HUES64 (cell line): ENCODE measurements around the gene CADM2.
A peak's percentile ranks its signal among the peaks of the same experiment; 100 is the strongest.

Experiments used
- H3K27ac ChIP-seq: 2 replicates; pipeline ENCODE4 v1.7.0; 2013; ENCODE audit warnings: low read depth, low read length, inconsistent platforms
- H3K27me3 ChIP-seq: 2 replicates; pipeline ENCODE4 v1.6.1; 2013; ENCODE audit warnings: mild to moderate bottlenecking, low read length; ENCODE audit not compliant: insufficient read depth
- H3K36me3 ChIP-seq: 2 replicates; pipeline ENCODE4 v1.6.1; 2013; ENCODE audit warnings: mild to moderate bottlenecking, low read length; ENCODE audit not compliant: insufficient read depth
- H3K4me1 ChIP-seq: 2 replicates; pipeline ENCODE4 v1.6.1; 2013; ENCODE audit warnings: mild to moderate bottlenecking, low read length, moderate library complexity; ENCODE audit not compliant: insufficient read depth
- H3K4me3 ChIP-seq: 2 replicates; pipeline ENCODE4 v1.5.1; 2013; ENCODE audit warnings: mild to moderate bottlenecking, low read length, moderate library complexity
- H3K9ac ChIP-seq: 2 replicates; pipeline ENCODE4 v1.6.1; 2013; ENCODE audit warnings: mild to moderate bottlenecking, low read depth, low read length
- H3K9me3 ChIP-seq: 2 replicates; pipeline ENCODE4 v1.6.1; 2013; ENCODE audit warnings: low read depth, low read length; ENCODE audit not compliant: insufficient read depth
- WGBS: fragments of 150-250, 120-280 bp; methylation state at CpG from one replicate; pipeline ENCODE4 v1.1.7; 2013; ENCODE audit warnings: missing lambda C conversion rate; 5-methylcytosine and 5-hydroxymethylcytosine counted together

CADM2 gene

GRCh38 chr3:85592256-85592655 lies 633.5 kb downstream of the CADM2 start:
- Histone ChIP-seq H3K27me3 (no peaks in the 10 kb centered on the region), H3K4me3 (no peak overlapping the region), H3K27ac (no peak overlapping the region), H3K36me3 (no peaks in the 10 kb centered on the region), H3K4me1 (no peaks in the 10 kb centered on the region), H3K9me3 (no peaks in the 10 kb centered on the region), H3K9ac (no peak overlapping the region)
- 94% methylated on average over 1 of the region's 1 CpG for WGBS

GRCh38 chr3:85594676-85595075 lies 635.9 kb downstream of the CADM2 start:
- WGBS: 85% methylated on average over 1 of the region's 1 CpG
- no peak overlapping the region for H3K9ac ChIP-seq
- no peaks in the 10 kb centered on the region for H3K27me3 ChIP-seq
- H3K27ac ChIP-seq: no peak overlapping the region
- H3K4me3 ChIP-seq: no peak overlapping the region
- H3K4me1 ChIP-seq: no peaks in the 10 kb centered on the region
- H3K9me3 ChIP-seq: no peaks in the 10 kb centered on the region
- H3K36me3 ChIP-seq: no peaks in the 10 kb centered on the region

- H3K27me3 ChIP-seq: peaks cover 13% of the 10 kb centered on the region
- no peaks in the 10 kb centered on the region for H3K9me3 ChIP-seq
- no peak overlapping the region for H3K27ac ChIP-seq
- WGBS: 100% methylated on average over 1 of the region's 1 CpG
- H3K4me3 ChIP-seq: no peak overlapping the region
- H3K9ac ChIP-seq: no peak overlapping the region
- H3K4me1 ChIP-seq: peaks cover 3% of the 10 kb centered on the region; the same call in 1 of the 2 replicates
- H3K36me3 ChIP-seq: no peaks in the 10 kb centered on the region
These were observed 644.6 kb downstream of the CADM2 start for GRCh38 chr3:85603378-85603777.

GRCh38 chr3:85604641-85605040 lies 645.9 kb downstream of the CADM2 start:
- no peaks in the 10 kb centered on the region for H3K36me3 ChIP-seq
- H3K4me3 ChIP-seq: no peak overlapping the region
- no peak overlapping the region for H3K9ac ChIP-seq
- H3K27me3 ChIP-seq: peaks cover 13% of the 10 kb centered on the region
- H3K4me1 ChIP-seq: peaks cover 3% of the 10 kb centered on the region
- H3K9me3 ChIP-seq: no peaks in the 10 kb centered on the region
- H3K27ac ChIP-seq: no peak overlapping the region
- WGBS: 92% methylated on average over 2 of the region's 3 CpGs

GRCh38 chr3:85605066-85605465 lies 646.3 kb downstream of the CADM2 start:
- H3K9me3 ChIP-seq: no peaks in the 10 kb centered on the region
- H3K9ac ChIP-seq: no peak overlapping the region
- no peaks in the 10 kb centered on the region for H3K36me3 ChIP-seq
- H3K27me3 ChIP-seq: peaks cover 13% of the 10 kb centered on the region
- no peak overlapping the region for H3K4me3 ChIP-seq
- H3K27ac ChIP-seq: no peak overlapping the region
- peaks cover 3% of the 10 kb centered on the region for H3K4me1 ChIP-seq
- WGBS: 88% methylated on average over 1 of the region's 2 CpGs

GRCh38 chr3:85626662-85627061 lies 667.9 kb downstream of the CADM2 start:
- Histone ChIP-seq H3K9ac (no peak overlapping the region), H3K27ac (peak overlapping the region; percentile 55; the same call in 1 of the 2 replicates), H3K4me3 (no peak overlapping the region), H3K27me3 (no peaks in the 10 kb centered on the region), H3K9me3 (no peaks in the 10 kb centered on the region), H3K36me3 (no peaks in the 10 kb centered on the region), H3K4me1 (peaks cover 21% of the 10 kb centered on the region)
- WGBS: 27% methylated on average over 1 of the region's 2 CpGs

GRCh38 chr3:85627932-85628331 lies 669.1 kb downstream of the CADM2 start:
- H3K4me1 ChIP-seq: peaks cover 21% of the 10 kb centered on the region
- no peaks in the 10 kb centered on the region for H3K36me3 ChIP-seq
- no peak overlapping the region for H3K9ac ChIP-seq
- 83% methylated on average over 5 of the region's 5 CpGs for WGBS
- H3K27me3 ChIP-seq: no peaks in the 10 kb centered on the region
- H3K27ac ChIP-seq: no peak overlapping the region
- H3K4me3 ChIP-seq: no peak overlapping the region
- no peaks in the 10 kb centered on the region for H3K9me3 ChIP-seq

GRCh38 chr3:85631070-85631469 lies 672.3 kb downstream of the CADM2 start:
- Histone ChIP-seq H3K36me3 (no peaks in the 10 kb centered on the region), H3K27ac (no peak overlapping the region), H3K4me1 (peaks cover 21% of the 10 kb centered on the region), H3K9ac (no peak overlapping the region), H3K27me3 (no peaks in the 10 kb centered on the region), H3K4me3 (no peak overlapping the region), H3K9me3 (no peaks in the 10 kb centered on the region)
- 94% methylated on average over 1 of the region's 1 CpG for WGBS

- WGBS: over 99% methylated on average over 3 of the region's 4 CpGs
These were observed 674.1 kb downstream of the CADM2 start for GRCh38 chr3:85632921-85633320.

GRCh38 chr3:85652360-85652759 lies 693.6 kb downstream of the CADM2 start:
- WGBS: no CpG with 5 or more reads among the region's 1 CpG
- H3K4me3 ChIP-seq: no peak overlapping the region
- H3K27me3 ChIP-seq: no peaks in the 10 kb centered on the region
- H3K36me3 ChIP-seq: no peaks in the 10 kb centered on the region
- no peaks in the 10 kb centered on the region for H3K4me1 ChIP-seq
- H3K9ac ChIP-seq: no peak overlapping the region
- no peaks in the 10 kb centered on the region for H3K9me3 ChIP-seq
- H3K27ac ChIP-seq: no peak overlapping the region

More at GRCh38 chr3:85632921-85633320, 674.1 kb downstream of the CADM2 start:
- Histone ChIP-seq H3K9me3 (no peaks in the 10 kb centered on the region), H3K27me3 (no peaks in the 10 kb centered on the region), H3K9ac (no peak overlapping the region), H3K36me3 (no peaks in the 10 kb centered on the region), H3K27ac (no peak overlapping the region), H3K4me3 (no peak overlapping the region), H3K4me1 (peaks cover 2% of the 10 kb centered on the region; the same call in 1 of the 2 replicates)

- no peak overlapping the region for H3K4me3 ChIP-seq
- H3K36me3 ChIP-seq: no peaks in the 10 kb centered on the region
- H3K9me3 ChIP-seq: no peaks in the 10 kb centered on the region
- WGBS: 90% methylated on average over 1 of the region's 2 CpGs
- H3K27me3 ChIP-seq: no peaks in the 10 kb centered on the region
- H3K27ac ChIP-seq: no peak overlapping the region
- H3K9ac ChIP-seq: no peak overlapping the region
- H3K4me1 ChIP-seq: peaks cover 2% of the 10 kb centered on the region; the same call in 1 of the 2 replicates
These were observed 701.7 kb downstream of the CADM2 start for GRCh38 chr3:85660451-85660850.

GRCh38 chr3:85662462-85662861 lies 703.7 kb downstream of the CADM2 start:
- WGBS: 97% methylated on average over 3 of the region's 3 CpGs
- Histone ChIP-seq H3K4me1 (peaks cover 6% of the 10 kb centered on the region), H3K9ac (no peak overlapping the region), H3K27me3 (no peaks in the 10 kb centered on the region), H3K9me3 (no peaks in the 10 kb centered on the region), H3K27ac (no peak overlapping the region), H3K4me3 (no peak overlapping the region), H3K36me3 (no peaks in the 10 kb centered on the region)
